OCI-LY7 (cell line): ENCODE measurements around the gene CMTM7. TPM values are rescaled to one million over a fixed set of nuclear protein-coding genes. Genes with fewer than 3 reads are reported as not detected.

Source experiments
- BruUV-seq: library from RNA; stranded (reverse); fragments of 400-500 nt; replicated peaks from 2 replicates; lab custom pipeline; 2021; lab: Mats Ljungman, UMichigan
- CTCF ChIA-PET: fragments of 300-600 bp; sonication (Branson Sonifier 250); formaldehyde crosslinking; loops from one replicate; lab custom pipeline; 2022; ENCODE audit warnings: antibody characterized with exemption; ENCODE audit not compliant: unreplicated experiment; lab: Charles Lee
- POLR2A ChIA-PET: fragments of 300-600 bp; sonication (Branson Sonifier 250); formaldehyde crosslinking; loops from one replicate; lab custom pipeline; 2022; ENCODE audit warnings: antibody characterized with exemption; lab: Charles Lee
- DNase-seq: peaks from one replicate; pipeline ENCODE4 v3.0.0-alpha.2; 2015; ENCODE audit warnings: low spot score
- H2AFZ ChIP-seq: fragments of 200-600 bp; sonication (generic), shearing (Covaris generic); 2 replicates; pipeline ENCODE4 v1.6.1; 2014; ENCODE audit warnings: mild to moderate bottlenecking, antibody characterized with exemption, low read length, moderate library complexity
- H3K27ac ChIP-seq: fragments of 200-600 bp; sonication (generic); 2 replicates; pipeline ENCODE4 v1.5.1; 2014; ENCODE audit warnings: mixed run types, low read depth, mild to moderate bottlenecking, moderate library complexity, low read length, inconsistent platforms; ENCODE audit not compliant: poor library complexity, severe bottlenecking
- H3K36me3 ChIP-seq: fragments of 200-600 bp; sonication (generic); 2 replicates; pipeline ENCODE4 v1.6.1; 2014; ENCODE audit warnings: mild to moderate bottlenecking, antibody characterized with exemption, low read length, moderate library complexity, mixed read lengths; ENCODE audit not compliant: insufficient read depth
- H3K4me1 ChIP-seq: fragments of 200-600 bp; sonication (generic); 2 replicates; pipeline ENCODE4 v1.5.1; 2014; ENCODE audit warnings: mild to moderate bottlenecking, low read length; ENCODE audit not compliant: insufficient read depth, poor library complexity, severe bottlenecking
- H3K4me2 ChIP-seq: fragments of 200-600 bp; sonication (generic); 2 replicates; pipeline ENCODE4 v1.6.1; 2014; ENCODE audit warnings: mild to moderate bottlenecking, low read length
- H3K4me3 ChIP-seq: fragments of 200-600 bp; sonication (generic); 2 replicates; pipeline ENCODE4 v1.5.1; 2014; ENCODE audit warnings: mild to moderate bottlenecking, low read depth, low read length; ENCODE audit not compliant: poor library complexity, severe bottlenecking
- H3K79me2 ChIP-seq: fragments of 200-600 bp; sonication (generic); 2 replicates; pipeline ENCODE4 v1.6.1; 2016; ENCODE audit warnings: low read depth, mild to moderate bottlenecking, low read length, moderate library complexity, mixed read lengths; ENCODE audit not compliant: insufficient read depth
- H3K9me2 ChIP-seq: fragments of 200-600 bp; sonication (generic); 2 replicates; pipeline ENCODE4 v1.6.1; 2016; ENCODE audit warnings: mild to moderate bottlenecking, low read length, mixed read lengths; ENCODE audit not compliant: insufficient read depth
- H3K9me3 ChIP-seq: fragments of 200-600 bp; sonication (generic); 2 replicates; pipeline ENCODE4 v1.6.1; 2014; ENCODE audit warnings: mild to moderate bottlenecking, mixed run types, low read length, mixed read lengths
- H4K20me1 ChIP-seq: fragments of 200-600 bp; sonication (generic); 2 replicates; pipeline ENCODE4 v1.6.1; 2014; ENCODE audit warnings: mild to moderate bottlenecking, antibody characterized with exemption, low read length, moderate library complexity, mixed read lengths; ENCODE audit not compliant: insufficient read depth
- EZH2phosphoT487 ChIP-seq: fragments of 200-600 bp; sonication (generic); IDR thresholded peaks from 2 replicates; pipeline ENCODE4 v1.6.1; 2018; ENCODE audit warnings: low read depth, borderline replicate concordance, mild to moderate bottlenecking, mixed run types, antibody characterized with exemption, low read length, moderate library complexity, mixed read lengths
- intact Hi-C: fragments of 100-400 bp; cut with micrococcal nuclease; formaldehyde crosslinking; loops from one replicate; pipeline ENCODE4 v1.10.0; 2022; ENCODE audit not compliant: unreplicated experiment
- total RNA-seq, 2 experiments: library from RNA; depleted of rRNA in 1 of 2; stranded (reverse); fragments of >200 nt in 1 of 2; shearing (Covaris generic) in 1 of 2; gene quantifications; 2 replicates each; pipeline ENCODE4 v1.2.3, GENCODE V29; 2014 to 2022
- TF ChIP-seq, protein P1 (sequence below): fragments of 200-600 bp; sonication (generic); conservative IDR thresholded peaks from 2 replicates; pipeline ENCODE4 v1.5.1; 2014; ENCODE audit warnings: mild to moderate bottlenecking, antibody characterized with exemption, low read length, moderate library complexity, mixed read lengths

Gene CMTM7
- total RNA-seq, 2 experiments from 2014 or later: 16.0 to 19.0 TPM

DNA sequence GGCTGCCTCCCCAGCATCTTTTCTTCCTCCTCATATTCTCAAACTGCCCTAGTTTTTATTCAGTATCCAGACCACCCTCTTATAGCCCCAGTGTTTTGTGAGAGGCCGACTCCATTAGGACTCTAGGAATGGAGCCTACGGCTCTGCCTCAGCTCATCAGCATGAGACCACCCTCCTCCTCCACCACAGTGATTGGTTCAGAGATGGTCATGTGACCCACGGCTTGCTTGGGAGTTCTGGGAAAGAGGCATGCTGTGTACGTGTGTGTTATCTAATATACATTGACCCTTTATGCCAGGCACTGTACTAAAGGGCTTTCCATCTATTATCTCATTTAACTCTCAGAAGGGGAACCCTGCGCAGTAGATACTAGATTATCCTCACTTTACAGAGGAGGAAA is 17.8 kb upstream of the CMTM7 start:
- H3K27ac ChIP-seq: no peak overlapping the region
- ChIA-PET POLR2A (interaction anchor here (1.6 kb wide), 1 partner anchor 94 kb away, joined by 4 read pairs; no protein-coding TSS in a partner anchor), CTCF (no interaction called here)
- H4K20me1 ChIP-seq: no peaks in the 10 kb centered on the region
- H3K9me3 ChIP-seq: no peaks in the 10 kb centered on the region
- BruUV-seq: no TSS peak
- TF ChIP-seq, protein P1, sequence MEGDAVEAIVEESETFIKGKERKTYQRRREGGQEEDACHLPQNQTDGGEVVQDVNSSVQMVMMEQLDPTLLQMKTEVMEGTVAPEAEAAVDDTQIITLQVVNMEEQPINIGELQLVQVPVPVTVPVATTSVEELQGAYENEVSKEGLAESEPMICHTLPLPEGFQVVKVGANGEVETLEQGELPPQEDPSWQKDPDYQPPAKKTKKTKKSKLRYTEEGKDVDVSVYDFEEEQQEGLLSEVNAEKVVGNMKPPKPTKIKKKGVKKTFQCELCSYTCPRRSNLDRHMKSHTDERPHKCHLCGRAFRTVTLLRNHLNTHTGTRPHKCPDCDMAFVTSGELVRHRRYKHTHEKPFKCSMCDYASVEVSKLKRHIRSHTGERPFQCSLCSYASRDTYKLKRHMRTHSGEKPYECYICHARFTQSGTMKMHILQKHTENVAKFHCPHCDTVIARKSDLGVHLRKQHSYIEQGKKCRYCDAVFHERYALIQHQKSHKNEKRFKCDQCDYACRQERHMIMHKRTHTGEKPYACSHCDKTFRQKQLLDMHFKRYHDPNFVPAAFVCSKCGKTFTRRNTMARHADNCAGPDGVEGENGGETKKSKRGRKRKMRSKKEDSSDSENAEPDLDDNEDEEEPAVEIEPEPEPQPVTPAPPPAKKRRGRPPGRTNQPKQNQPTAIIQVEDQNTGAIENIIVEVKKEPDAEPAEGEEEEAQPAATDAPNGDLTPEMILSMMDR: no peak
- no peak for TF ChIP-seq EZH2phosphoT487
- no peak overlapping the region for H2AFZ ChIP-seq
- H3K79me2 ChIP-seq: no peaks in the 10 kb centered on the region
- H3K36me3 ChIP-seq: no peaks in the 10 kb centered on the region
- intact Hi-C loops: loop anchor here (10.0 kb wide), 1 partner anchor 311 kb away; the partner anchor contains the start of gene CNOT10
- no peak overlapping the region for H3K4me2 ChIP-seq
- no peak overlapping the region for H3K4me3 ChIP-seq
- no peak for DNase-seq
- H3K4me1 ChIP-seq: peaks cover 6% of the 10 kb centered on the region
- no peaks in the 10 kb centered on the region for H3K9me2 ChIP-seq

DNA sequence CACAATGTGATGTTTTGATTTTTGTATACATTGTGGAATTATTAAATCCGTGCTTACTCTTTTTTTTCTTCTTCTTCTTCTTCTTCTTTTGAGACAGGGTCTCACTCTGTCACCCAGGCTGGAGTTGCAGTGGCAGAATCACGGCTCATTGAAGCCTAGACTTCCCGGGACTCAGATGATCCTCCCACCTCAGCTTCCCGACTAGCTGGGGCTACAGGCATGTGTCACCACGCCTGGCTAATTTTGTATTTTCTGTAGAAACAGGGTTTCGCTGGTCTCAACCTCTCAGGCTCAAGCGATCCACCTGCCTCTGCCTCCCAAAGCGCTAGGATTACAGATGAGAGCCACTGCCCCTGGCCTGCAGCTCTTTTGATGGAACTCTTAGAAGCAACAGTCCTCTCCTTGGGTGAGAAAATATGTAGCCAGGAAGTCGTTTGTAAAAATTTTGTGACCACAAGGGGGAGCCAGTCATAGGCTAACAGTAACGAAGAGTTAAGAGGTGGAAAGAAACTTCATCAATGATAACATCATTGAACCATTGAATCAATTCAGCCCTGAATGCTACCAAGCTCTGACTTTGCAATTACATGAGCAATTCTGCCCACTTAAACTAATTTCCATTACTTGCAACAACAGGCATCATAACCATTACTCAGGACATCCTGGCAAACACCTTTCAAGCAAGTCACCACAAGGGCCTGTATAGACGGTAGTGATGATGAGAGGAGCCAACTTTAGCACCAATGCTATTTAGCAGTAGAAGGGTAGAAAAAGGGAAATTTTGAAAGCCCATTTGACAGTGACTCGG is 16.7 kb upstream of the CMTM7 start:
- H3K4me2 ChIP-seq: peak overlapping the region; percentile 16; the same call in 1 of the 2 replicates
- peak overlapping the region; percentile 92 for H2AFZ ChIP-seq
- POLR2A ChIA-PET: interaction anchor here (1.2 to 1.6 kb wide), 2 partner anchors 63 to 92 kb away, joined by 3 to 4 read pairs; no protein-coding TSS in a partner anchor
- BruUV-seq: no TSS peak
- CTCF ChIA-PET: interaction anchor here (0.6 to 1.5 kb wide), 4 partner anchors 22 to 95 kb away, joined by 3 to 6 read pairs (median 3); no protein-coding TSS in a partner anchor
- no peak for TF ChIP-seq EZH2phosphoT487
- TF ChIP-seq, protein P1: peak; percentile 91
- no peaks in the 10 kb centered on the region for H3K9me2 ChIP-seq
- H3K27ac ChIP-seq: no peak overlapping the region
- no peaks in the 10 kb centered on the region for H3K36me3 ChIP-seq
- peak; percentile 82 for DNase-seq
- intact Hi-C loops: loop anchor here (1.0 to 10.0 kb wide), 3 partner anchors 24 to 310 kb away; partner anchors contain the start of gene CNOT10
- H3K4me3 ChIP-seq: no peak overlapping the region
- no peaks in the 10 kb centered on the region for H3K9me3 ChIP-seq
- H3K4me1 ChIP-seq: peaks cover 10% of the 10 kb centered on the region
- no peaks in the 10 kb centered on the region for H4K20me1 ChIP-seq
- H3K79me2 ChIP-seq: no peaks in the 10 kb centered on the region

DNA sequence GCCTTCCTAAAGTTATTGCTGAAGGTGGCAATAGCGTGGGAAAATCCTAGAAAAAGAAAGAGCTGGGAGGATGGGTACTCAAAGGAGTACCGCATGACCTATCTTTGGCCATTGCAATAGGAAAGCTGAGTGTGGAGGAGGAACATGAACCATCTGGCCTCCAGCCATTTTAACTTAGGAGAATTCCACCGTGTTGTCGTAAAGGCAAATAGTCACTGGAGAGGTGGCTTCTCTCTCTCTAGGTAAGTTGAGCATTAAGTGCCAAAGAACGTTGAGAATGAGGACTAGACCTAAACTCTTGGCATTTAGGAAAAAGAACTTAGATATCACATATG is 16.1 kb upstream of the CMTM7 start:
- Histone ChIP-seq H3K27ac (no peak overlapping the region), H3K79me2 (no peaks in the 10 kb centered on the region), H3K4me3 (no peak overlapping the region), H3K4me1 (peaks cover 10% of the 10 kb centered on the region), H3K36me3 (no peaks in the 10 kb centered on the region), H3K9me2 (no peaks in the 10 kb centered on the region), H3K4me2 (no peak overlapping the region), H3K9me3 (no peaks in the 10 kb centered on the region), H4K20me1 (no peaks in the 10 kb centered on the region), H2AFZ (no peak overlapping the region)
- DNase-seq: no peak
- CTCF ChIA-PET: interaction anchor here (1.2 to 1.5 kb wide), 2 partner anchors 21 to 92 kb away, joined by 3 to 6 read pairs; no protein-coding TSS in a partner anchor
- POLR2A ChIA-PET: interaction anchor here (1.2 kb wide), 1 partner anchor 63 kb away, joined by 3 read pairs; no protein-coding TSS in a partner anchor
- no TSS peak for BruUV-seq
- no peak for TF ChIP-seq EZH2phosphoT487
- TF ChIP-seq, protein P1: no peak
- intact Hi-C loops: loop anchor here (1.0 to 10.0 kb wide), 3 partner anchors 24 to 309 kb away; partner anchors contain the start of gene CNOT10
